A673 (cell line): ENCODE data around the gene NHEJ1.

Experiments
- CTCF ChIP-seq: fragments of 300-800, 200-600 bp; sonication (generic); conservative IDR thresholded peaks from 2 replicates; pipeline ENCODE4 v1.5.1; 2017; ENCODE audit warnings: low read depth, mild to moderate bottlenecking, antibody characterized with exemption, low read length, moderate library complexity, mixed read lengths
- EZH2 ChIP-seq: fragments of 200-600 bp; sonication (generic); IDR thresholded peaks from 2 replicates; pipeline ENCODE4 v1.6.1; 2017; ENCODE audit warnings: borderline replicate concordance, low read depth, mild to moderate bottlenecking, mixed read lengths, antibody characterized with exemption, low read length; ENCODE audit not compliant: poor library complexity, severe bottlenecking

DNA sequence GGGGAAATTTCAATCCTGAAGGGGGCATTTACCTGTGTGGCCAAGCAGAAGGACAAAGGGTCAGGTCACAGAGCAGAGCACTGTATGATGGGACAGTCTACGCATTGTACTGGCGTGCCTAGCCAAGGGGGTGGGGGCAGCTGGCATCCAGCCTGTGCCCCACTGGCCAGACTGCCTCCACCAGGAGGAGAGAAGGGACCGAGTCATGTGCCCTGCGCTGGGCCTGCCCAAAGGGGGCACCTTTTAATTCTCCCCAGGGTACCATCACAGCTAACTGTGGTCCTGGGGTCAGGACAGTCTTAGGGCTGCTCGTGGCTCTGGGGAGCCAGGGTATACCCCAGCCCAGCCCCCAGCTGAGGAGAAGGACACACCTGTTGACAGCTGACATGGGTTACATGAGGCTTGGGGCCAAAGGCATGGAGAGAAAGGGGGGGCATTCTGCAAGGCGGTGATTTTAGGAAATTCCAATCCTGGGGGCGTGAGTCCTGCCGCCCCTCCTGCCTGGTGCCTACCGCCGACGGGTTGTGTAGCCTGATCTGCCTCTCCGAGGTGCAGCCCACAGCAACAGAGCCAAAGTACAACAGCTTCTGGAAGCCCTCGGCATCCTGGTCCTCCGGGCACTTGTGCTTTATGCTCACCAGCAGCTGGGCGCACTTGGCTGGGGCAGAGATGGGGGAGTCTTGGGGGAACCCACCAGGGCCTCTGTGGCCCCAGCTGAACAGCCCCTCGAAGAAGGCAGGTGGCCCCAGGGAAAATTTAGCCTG, 130.3 kb downstream of the NHEJ1 start:
- TF ChIP-seq CTCF = no peak
- no peak for TF ChIP-seq EZH2
